ENCODE data around the gene LDHAL6B.

DNA sequence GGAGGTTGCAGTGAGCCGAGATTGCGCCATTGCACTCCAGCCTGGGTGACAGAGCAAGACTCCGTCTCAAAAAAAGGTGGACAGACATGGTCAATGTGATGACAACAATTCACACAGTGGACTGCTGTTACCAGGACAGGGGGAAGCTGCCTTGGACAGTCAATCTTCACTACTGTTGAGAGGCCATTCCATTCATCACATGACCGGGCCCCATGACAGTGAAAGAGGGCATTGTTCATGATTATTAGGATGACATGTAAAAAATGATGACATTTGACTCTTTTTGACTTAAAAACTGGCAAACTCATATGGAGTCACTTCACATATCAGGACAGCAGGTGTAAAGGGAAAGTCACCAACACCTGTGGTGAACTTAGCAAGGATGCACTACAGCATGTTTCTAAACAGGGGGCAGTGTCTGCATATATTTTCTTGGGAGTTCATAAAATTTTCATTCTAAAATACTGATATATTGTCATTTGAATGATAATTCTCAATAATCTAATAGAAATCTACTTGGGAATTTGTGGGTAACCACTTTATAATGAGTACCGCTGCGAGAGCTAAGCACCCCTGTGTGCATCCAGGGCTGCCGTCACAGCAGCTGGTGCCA lies 34.2 kb upstream of the LDHAL6B start:
- no peak for TF ChIP-seq CTCF (IDR thresholded peaks at IDR 0.05)
- TF ChIP-seq POLR2A (IDR thresholded peaks at IDR 0.05): no peak

Data from body of pancreas (tissue), 4 donors.